HFF-Myc (cell line): Measurements from ENCODE around the gene CWC27.

Source experiments
- DNase-seq: peaks from one replicate; pipeline ENCODE4 v3.0.0-alpha.2; 2011; ENCODE audit warnings: low read depth; ENCODE audit errors: extremely low read depth
- H3K4me3 ChIP-seq: replicated peaks from 2 replicates; pipeline ENCODE4 v1.5.1; 2011; ENCODE audit warnings: low read depth, mild to moderate bottlenecking, control low read depth, low read length
- TF ChIP-seq, protein P1 (sequence below): IDR thresholded peaks from 2 replicates; pipeline ENCODE4 v1.5.1; 2012; ENCODE audit warnings: mild to moderate bottlenecking, low read depth, low read length, control low read depth; ENCODE audit errors: missing control alignments

The CWC27 gene

DNA sequence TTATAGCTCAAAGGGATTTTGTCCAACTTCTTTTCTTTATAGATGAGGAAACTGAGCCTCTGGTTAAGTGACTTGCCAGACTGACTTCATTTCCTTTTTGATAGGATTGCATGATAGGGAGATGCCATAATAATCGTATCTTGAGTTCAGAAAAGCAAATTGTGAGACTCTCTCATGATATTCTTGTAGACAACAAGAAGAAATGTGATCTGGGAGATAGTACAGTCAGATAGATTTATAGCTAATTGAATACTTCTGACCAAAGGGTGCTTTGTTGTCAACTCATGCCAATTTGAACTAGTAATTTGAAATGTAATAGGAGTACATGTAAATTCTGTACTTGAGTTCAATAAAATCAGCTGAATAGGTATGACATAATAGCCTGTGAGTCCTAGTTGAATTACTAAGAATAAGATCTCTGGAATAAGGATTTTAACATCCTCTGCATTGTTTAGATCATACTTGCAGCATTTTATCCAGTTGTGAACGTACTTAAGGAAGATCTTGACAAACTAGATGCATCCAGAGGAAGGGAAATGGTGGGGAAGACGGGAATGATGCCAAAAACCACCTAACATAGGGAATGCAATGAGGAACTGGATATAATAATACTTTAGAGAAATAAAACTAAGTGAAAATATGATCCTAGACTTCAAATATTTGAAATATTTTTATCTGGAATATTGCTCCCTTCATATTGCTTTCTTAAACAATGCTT is 25.5 kb downstream of the CWC27 start:
- no peak overlapping the region for H3K4me3 ChIP-seq
- TF ChIP-seq, protein P1, sequence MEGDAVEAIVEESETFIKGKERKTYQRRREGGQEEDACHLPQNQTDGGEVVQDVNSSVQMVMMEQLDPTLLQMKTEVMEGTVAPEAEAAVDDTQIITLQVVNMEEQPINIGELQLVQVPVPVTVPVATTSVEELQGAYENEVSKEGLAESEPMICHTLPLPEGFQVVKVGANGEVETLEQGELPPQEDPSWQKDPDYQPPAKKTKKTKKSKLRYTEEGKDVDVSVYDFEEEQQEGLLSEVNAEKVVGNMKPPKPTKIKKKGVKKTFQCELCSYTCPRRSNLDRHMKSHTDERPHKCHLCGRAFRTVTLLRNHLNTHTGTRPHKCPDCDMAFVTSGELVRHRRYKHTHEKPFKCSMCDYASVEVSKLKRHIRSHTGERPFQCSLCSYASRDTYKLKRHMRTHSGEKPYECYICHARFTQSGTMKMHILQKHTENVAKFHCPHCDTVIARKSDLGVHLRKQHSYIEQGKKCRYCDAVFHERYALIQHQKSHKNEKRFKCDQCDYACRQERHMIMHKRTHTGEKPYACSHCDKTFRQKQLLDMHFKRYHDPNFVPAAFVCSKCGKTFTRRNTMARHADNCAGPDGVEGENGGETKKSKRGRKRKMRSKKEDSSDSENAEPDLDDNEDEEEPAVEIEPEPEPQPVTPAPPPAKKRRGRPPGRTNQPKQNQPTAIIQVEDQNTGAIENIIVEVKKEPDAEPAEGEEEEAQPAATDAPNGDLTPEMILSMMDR = no peak
- no peak for DNase-seq

DNA sequence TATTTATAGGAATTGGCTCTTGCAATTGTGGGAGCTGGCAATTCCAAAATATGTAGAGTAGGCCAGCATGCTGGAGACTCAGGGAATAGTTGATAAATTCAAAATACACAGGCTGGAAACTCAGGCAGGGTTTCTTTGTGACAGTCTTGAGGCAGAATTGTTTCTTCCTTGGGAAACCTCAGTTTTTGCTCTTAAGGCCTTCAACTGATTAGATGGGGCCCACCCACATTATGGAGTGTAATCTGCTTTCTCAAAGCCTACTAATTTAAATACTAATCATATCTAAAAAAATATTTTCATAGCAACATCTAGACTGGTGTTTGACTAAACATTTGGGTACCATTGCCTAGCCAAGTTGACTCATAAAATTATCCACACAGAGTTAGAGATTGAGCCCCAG is 27.6 kb downstream of the CWC27 start:
- no peak overlapping the region for H3K4me3 ChIP-seq
- TF ChIP-seq, protein P1 = no peak
- DNase-seq = no peak

DNA sequence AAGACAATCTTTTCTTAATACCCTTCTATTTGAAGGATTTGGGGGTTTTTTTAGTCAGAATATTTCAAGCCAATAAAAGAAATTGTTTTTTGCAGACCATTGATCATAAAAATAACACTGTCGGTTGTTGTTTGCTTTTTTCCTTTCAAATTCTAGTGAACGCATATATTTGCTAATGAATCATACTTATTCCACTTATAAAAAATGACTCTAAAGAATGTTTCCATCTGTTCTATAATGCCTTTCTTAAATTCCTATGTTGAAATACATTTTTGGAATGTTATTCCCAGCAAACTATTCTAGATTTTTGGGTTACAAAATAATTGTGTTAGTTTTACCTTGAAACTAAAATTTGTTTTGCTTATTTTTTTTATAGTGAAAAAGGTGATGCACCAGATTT is 32.2 kb downstream of the CWC27 start:
- no peak overlapping the region for H3K4me3 ChIP-seq
- TF ChIP-seq, protein P1 = no peak
- no peak for DNase-seq

DNA sequence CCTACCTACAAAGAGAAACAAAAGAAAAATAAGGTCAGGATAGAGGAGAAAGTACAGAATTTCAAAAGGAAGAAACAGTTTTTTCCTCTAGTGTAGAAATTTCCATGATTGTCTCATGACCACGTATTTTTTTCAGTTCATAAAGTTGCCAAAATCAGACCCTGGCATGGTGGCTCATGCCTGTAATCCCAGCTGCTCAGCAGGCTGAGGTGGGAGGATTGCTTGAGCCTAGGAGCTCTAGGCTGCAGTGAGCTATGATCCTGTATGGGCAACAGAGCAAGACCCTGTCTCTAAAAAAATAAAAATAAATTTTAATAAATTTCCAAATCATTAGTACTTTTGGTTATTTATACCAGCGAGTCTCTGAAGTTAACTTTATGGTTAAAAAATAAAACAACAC is 37.8 kb downstream of the CWC27 start:
- DNase-seq = no peak
- TF ChIP-seq, protein P1 = no peak
- no peak overlapping the region for H3K4me3 ChIP-seq

DNA sequence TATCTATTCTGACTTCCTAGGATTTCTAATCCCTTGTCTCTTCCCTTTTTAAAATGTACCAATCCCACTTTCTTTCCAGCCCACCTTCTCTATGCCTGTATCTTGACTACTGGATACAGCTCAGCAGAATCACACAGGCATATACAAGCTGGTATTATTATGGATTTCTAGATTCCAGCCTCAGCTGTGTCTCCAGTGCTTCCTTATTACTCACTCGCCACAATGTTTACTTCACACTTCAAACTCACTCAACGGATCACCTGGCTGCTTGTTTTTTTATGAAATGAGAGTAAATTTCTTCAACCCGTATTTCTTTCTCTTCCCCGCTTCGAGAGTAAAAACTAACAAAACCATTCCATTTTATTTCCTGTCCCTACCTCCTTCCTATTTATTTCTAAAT is 38.8 kb downstream of the CWC27 start:
- no peak overlapping the region for H3K4me3 ChIP-seq
- TF ChIP-seq, protein P1 = no peak
- DNase-seq = no peak

DNA sequence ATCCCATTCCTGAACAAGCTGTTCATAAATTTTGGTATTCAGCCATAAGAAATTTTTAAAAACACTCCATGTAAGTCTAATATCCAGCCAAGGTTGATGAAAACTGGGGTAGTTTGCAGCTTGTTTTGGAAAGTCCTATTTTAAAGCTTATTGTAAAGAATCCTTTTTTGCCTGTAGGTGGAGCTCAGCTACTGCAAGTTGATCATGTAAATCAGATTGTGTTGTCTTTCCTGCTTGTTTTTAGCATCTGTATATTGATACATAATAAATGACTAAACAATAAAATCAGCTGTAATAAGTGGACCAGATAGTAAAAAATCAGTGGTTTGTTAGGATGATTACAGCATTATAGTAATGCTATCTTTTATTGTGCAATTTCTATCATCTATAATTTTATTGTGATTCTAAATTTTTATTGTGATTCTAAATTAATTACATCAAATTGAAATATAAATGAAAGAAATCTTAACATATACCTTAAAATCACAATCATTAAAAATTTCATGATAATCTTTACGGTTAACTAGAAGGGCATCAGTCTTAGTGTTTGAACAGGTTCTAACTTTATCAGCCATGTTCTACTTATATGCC is 42.4 kb downstream of the CWC27 start:
- TF ChIP-seq, protein P1 = peak; percentile 48
- no peak overlapping the region for H3K4me3 ChIP-seq
- DNase-seq = peak; percentile 26

DNA sequence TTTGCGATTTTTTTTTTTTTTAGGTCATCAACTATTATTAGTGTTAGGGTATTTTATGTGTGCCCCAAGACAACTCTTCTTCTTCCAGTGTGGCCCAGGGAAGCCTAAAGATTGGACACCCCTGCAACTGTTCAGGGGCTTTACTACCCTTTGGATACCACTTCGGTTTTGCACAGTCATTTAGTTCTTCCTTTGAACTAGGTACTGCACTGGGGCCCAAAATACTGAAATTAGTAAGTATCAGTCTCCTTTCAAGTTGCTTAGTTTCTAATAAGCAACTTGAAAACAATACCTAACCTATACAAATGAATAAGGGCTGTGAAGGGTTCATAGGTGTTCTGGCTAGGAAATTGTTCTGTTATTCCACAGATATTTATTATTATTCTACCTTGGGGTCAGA is 45.3 kb downstream of the CWC27 start:
- no peak for DNase-seq
- TF ChIP-seq, protein P1 = no peak
- no peak overlapping the region for H3K4me3 ChIP-seq
